K562 (cell line): ENCODE data around the gene SLC20A1. TPM values are rescaled to one million over a fixed set of nuclear protein-coding genes. Genes with fewer than 3 reads are reported as not detected.
A peak's percentile ranks its signal among the peaks of the same experiment; 100 is the strongest.

Experiments
- BMI1 ChIP-seq: fragments of 150-350 bp; IDR thresholded peaks from 2 replicates; pipeline ENCODE4 v1.6.1; 2014; ENCODE audit warnings: low read length
- ILF3 ChIP-seq: fragments of 450-650 bp; IDR thresholded peaks from 2 replicates; pipeline ENCODE4 v1.6.1; 2018; ENCODE audit warnings: antibody characterized with exemption, mild to moderate bottlenecking, moderate library complexity, borderline replicate concordance
- NFE2 ChIP-seq: IDR thresholded peaks from 2 replicates; pipeline ENCODE4 v1.6.1; 2014; ENCODE audit warnings: antibody characterized with exemption, low read depth
- NR4A1 ChIP-seq, 2 experiments: fragments of 250-450 bp in 1 of 2; fragments of 450-650 bp in 1 of 2; sonication (Bioruptor Pico) in 1 of 2; IDR thresholded peaks; 2 replicates each; pipeline versions ENCODE4 v1.4.0 to v1.6.1; 2016 to 2020; ENCODE audit warnings: mild to moderate bottlenecking in 2 of 2, missing compliant biosample characterization in 1 of 2, missing genetic modification characterization in 1 of 2, moderate library complexity in 1 of 2
- RFX5 ChIP-seq: IDR thresholded peaks from 2 replicates; pipeline ENCODE4 v1.6.1; 2011; ENCODE audit warnings: low read depth, mild to moderate bottlenecking, improper control_type of control experiment, low read length
- SMAD4 ChIP-seq: fragments of 250-450 bp; sonication (Bioruptor Pico); conservative IDR thresholded peaks from 2 replicates; pipeline ENCODE4 v1.8.0; 2021; ENCODE audit warnings: inconsistent platforms, mild to moderate bottlenecking, moderate library complexity
- SRSF9 ChIP-seq: fragments of 200-400 bp; formaldehyde crosslinking; IDR thresholded peaks from 2 replicates; pipeline ENCODE4 v1.6.1; 2017; ENCODE audit warnings: low read depth, low read length, borderline replicate concordance
- TBP ChIP-seq: optimal IDR thresholded peaks from 2 replicates; pipeline ENCODE3; 2011; ENCODE audit warnings: low read depth, low read length, improper control_type of control experiment
- ZNF217 ChIP-seq: sonication (generic); formaldehyde crosslinking; IDR thresholded peaks from 2 replicates; pipeline ENCODE4 v1.8.0; 2022; ENCODE audit warnings: mild to moderate bottlenecking, missing genetic modification reagents
- ZNF644 ChIP-seq: fragments of 200-800 bp; sonication (Bioruptor generic); IDR thresholded peaks from 2 replicates; pipeline ENCODE4 v1.6.1; 2016; ENCODE audit warnings: low read depth, missing genetic modification characterization, missing compliant biosample characterization
- ZNF764 ChIP-seq: fragments of 250-450 bp; sonication (Bioruptor Pico); IDR thresholded peaks from 2 replicates; pipeline ENCODE4 v1.4.0; 2020; ENCODE audit warnings: low read depth, mild to moderate bottlenecking, moderate library complexity
- polyA plus RNA-seq, 8 experiments: library from polyadenylated mRNA; depleted of rRNA in 4 of 8; stranded (reverse) in 5 of 8; unstranded in 3 of 8; fragments of >200 nt; fragmentation: Nextera tagmentation in 2 of 8; fragmentation: Illumina TruSeq in 1 of 8; extraction: Ambion mirVana in 2 of 8; extraction: Trizol in 1 of 8; gene quantifications; 2 replicates each; pipeline versions ENCODE4 v1.2.1 to v1.2.3, GENCODE V29; 2011 to 2014; ENCODE audit warnings: inconsistent platforms in 1 of 8, missing spikeins in 1 of 8
- total RNA-seq, 7 experiments: library from RNA; depleted of rRNA in 6 of 7; stranded (reverse); fragments of >200 nt in 6 of 7; fragmentation: Illumina TruSeq in 2 of 7; extraction: Trizol in 2 of 7; gene quantifications; 2 replicates each; pipeline versions ENCODE4 v1.2.1 to v1.2.3, GENCODE V29; 2011 to 2021; ENCODE audit warnings: low replicate concordance in 1 of 7
- TF ChIP-seq, protein P1 (sequence below): sonication (generic); formaldehyde crosslinking; IDR thresholded peaks from 2 replicates; pipeline ENCODE4 v1.8.1; 2023; ENCODE audit warnings: mild to moderate bottlenecking, missing genetic modification reagents, moderate library complexity
- TF ChIP-seq, protein P2 (sequence below), 2 experiments: IDR thresholded peaks; 2 replicates each; pipeline ENCODE4 v1.6.1; 2011; ENCODE audit warnings: borderline replicate concordance in 1 of 2, control low read depth in 1 of 2, low read depth in 1 of 2, low read length in 1 of 2, mild to moderate bottlenecking in 1 of 2, mixed read lengths in 1 of 2, moderate library complexity in 1 of 2; ENCODE audit not compliant: insufficient read depth in 1 of 2, insufficient read length in 1 of 2, poor library complexity in 1 of 2, severe bottlenecking in 1 of 2; ENCODE audit errors: extremely low read depth in 1 of 2
- TF ChIP-seq, protein P3 (sequence below): fragments of 450-650 bp; IDR thresholded peaks from 2 replicates; pipeline ENCODE4 v1.6.1; 2018; ENCODE audit not compliant: partially characterized antibody
- TF ChIP-seq, protein P4 (sequence below): sonication (generic); formaldehyde crosslinking; IDR thresholded peaks from 2 replicates; pipeline ENCODE4 v1.8.1; 2023; ENCODE audit warnings: mild to moderate bottlenecking, missing genetic modification reagents
- TF ChIP-seq, protein P5 (sequence below): fragments of 450-650 bp; IDR thresholded peaks from 2 replicates; pipeline ENCODE4 v1.6.1; 2016; ENCODE audit warnings: mild to moderate bottlenecking

Gene SLC20A1
- total and polyA plus RNA-seq, 9 of the 15 experiments (the other 6 are each of a cell fraction or from before 2014, with no cell fraction given), result 53.8 to 150 (median 74.7) TPM

DNA sequence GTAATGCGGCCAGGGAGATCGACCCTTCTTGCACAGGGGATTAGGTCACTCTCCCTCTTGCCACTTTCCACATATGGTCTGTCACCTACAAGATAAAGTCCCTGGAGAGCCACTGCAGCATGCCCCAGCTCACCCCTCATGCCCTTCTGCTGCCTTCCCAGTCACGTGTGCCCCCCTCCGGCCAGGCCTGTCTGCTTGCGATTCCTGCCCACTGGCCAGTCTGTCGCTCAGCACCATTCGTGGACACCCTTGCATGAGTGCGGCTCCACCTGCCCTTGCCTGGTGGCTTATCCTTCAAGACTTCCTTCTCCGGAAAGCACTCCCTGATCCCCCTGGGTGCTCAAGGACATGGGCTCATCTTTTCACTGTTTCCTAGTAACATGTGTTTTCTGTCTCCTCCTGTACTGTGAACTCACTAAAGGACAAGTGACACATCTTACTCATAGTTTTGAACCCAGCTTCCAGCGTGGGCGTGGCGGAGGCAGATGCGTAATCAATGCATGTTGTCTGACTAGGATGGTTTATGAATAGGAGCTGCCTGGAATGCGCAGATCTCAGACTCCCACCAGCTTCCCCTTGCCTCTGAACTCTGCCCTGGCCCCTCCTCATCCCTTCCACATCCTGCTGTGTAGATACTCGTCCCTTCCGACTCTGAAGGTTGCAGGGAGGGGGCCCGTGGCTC, 67.3 kb downstream of the SLC20A1 start (continued):
- TF ChIP-seq, protein P1, sequence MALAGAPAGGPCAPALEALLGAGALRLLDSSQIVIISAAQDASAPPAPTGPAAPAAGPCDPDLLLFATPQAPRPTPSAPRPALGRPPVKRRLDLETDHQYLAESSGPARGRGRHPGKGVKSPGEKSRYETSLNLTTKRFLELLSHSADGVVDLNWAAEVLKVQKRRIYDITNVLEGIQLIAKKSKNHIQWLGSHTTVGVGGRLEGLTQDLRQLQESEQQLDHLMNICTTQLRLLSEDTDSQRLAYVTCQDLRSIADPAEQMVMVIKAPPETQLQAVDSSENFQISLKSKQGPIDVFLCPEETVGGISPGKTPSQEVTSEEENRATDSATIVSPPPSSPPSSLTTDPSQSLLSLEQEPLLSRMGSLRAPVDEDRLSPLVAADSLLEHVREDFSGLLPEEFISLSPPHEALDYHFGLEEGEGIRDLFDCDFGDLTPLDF (CRISPR knock-in tag), result no peak
- TF ChIP-seq NR4A1 (CRISPR knock-in tag; IDR thresholded peaks at IDR 0.05) (no peak), NR4A1 (tag; IDR thresholded peaks at IDR 0.05) (no peak), TBP (no peak), ZNF644 (tag) (no peak), NFE2 (peak; percentile 30; the same call in 1 of the 2 replicates), ILF3 (no peak), BMI1 (no peak), SRSF9 (no peak), SMAD4 (no peak), ZNF217 (CRISPR knock-in tag) (no peak), RFX5 (no peak), ZNF764 (no peak)
- TF ChIP-seq, protein P2, sequence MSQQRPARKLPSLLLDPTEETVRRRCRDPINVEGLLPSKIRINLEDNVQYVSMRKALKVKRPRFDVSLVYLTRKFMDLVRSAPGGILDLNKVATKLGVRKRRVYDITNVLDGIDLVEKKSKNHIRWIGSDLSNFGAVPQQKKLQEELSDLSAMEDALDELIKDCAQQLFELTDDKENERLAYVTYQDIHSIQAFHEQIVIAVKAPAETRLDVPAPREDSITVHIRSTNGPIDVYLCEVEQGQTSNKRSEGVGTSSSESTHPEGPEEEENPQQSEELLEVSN (IDR thresholded peaks at IDR 0.05; ENCODE audit: borderline replicate concordance in 1 of 2, extremely low read depth in 1 of 2, insufficient read depth in 1 of 2, insufficient read length in 1 of 2, low read depth in 1 of 2, low read length in 1 of 2, poor library complexity in 1 of 2, severe bottlenecking in 1 of 2), result peak in 1 of 2 experiments; percentile 10
- TF ChIP-seq, protein P3, sequence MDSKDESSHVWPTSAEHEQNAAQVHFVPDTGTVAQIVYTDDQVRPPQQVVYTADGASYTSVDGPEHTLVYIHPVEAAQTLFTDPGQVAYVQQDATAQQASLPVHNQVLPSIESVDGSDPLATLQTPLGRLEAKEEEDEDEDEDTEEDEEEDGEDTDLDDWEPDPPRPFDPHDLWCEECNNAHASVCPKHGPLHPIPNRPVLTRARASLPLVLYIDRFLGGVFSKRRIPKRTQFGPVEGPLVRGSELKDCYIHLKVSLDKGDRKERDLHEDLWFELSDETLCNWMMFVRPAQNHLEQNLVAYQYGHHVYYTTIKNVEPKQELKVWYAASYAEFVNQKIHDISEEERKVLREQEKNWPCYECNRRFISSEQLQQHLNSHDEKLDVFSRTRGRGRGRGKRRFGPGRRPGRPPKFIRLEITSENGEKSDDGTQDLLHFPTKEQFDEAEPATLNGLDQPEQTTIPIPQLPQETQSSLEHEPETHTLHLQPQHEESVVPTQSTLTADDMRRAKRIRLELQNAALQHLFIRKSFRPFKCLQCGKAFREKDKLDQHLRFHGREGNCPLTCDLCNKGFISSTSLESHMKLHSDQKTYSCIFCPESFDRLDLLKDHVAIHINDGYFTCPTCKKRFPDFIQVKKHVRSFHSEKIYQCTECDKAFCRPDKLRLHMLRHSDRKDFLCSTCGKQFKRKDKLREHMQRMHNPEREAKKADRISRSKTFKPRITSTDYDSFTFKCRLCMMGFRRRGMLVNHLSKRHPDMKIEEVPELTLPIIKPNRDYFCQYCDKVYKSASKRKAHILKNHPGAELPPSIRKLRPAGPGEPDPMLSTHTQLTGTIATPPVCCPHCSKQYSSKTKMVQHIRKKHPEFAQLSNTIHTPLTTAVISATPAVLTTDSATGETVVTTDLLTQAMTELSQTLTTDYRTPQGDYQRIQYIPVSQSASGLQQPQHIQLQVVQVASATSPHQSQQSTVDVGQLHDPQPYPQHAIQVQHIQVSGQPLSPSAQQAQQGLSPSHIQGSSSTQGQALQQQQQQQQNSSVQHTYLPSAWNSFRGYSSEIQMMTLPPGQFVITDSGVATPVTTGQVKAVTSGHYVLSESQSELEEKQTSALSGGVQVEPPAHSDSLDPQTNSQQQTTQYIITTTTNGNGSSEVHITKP, result no peak
- TF ChIP-seq, protein P4, sequence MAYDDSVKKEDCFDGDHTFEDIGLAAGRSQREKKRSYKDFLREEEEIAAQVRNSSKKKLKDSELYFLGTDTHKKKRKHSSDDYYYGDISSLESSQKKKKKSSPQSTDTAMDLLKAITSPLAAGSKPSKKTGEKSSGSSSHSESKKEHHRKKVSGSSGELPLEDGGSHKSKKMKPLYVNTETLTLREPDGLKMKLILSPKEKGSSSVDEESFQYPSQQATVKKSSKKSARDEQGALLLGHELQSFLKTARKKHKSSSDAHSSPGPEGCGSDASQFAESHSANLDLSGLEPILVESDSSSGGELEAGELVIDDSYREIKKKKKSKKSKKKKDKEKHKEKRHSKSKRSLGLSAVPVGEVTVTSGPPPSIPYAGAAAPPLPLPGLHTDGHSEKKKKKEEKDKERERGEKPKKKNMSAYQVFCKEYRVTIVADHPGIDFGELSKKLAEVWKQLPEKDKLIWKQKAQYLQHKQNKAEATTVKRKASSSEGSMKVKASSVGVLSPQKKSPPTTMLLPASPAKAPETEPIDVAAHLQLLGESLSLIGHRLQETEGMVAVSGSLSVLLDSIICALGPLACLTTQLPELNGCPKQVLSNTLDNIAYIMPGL, result no peak
- TF ChIP-seq, protein P5, sequence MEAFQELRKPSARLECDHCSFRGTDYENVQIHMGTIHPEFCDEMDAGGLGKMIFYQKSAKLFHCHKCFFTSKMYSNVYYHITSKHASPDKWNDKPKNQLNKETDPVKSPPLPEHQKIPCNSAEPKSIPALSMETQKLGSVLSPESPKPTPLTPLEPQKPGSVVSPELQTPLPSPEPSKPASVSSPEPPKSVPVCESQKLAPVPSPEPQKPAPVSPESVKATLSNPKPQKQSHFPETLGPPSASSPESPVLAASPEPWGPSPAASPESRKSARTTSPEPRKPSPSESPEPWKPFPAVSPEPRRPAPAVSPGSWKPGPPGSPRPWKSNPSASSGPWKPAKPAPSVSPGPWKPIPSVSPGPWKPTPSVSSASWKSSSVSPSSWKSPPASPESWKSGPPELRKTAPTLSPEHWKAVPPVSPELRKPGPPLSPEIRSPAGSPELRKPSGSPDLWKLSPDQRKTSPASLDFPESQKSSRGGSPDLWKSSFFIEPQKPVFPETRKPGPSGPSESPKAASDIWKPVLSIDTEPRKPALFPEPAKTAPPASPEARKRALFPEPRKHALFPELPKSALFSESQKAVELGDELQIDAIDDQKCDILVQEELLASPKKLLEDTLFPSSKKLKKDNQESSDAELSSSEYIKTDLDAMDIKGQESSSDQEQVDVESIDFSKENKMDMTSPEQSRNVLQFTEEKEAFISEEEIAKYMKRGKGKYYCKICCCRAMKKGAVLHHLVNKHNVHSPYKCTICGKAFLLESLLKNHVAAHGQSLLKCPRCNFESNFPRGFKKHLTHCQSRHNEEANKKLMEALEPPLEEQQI, result no peak
